OCI-LY7 (cell line): ENCODE data around the gene FGFBP2. TPM values are rescaled to one million over a fixed set of nuclear protein-coding genes. Genes with fewer than 3 reads are reported as not detected.

ENCODE experiments used
- BruUV-seq: library from RNA; stranded (reverse); fragments of 400-500 nt; replicated peaks from 2 replicates; lab custom pipeline; 2021; lab: Mats Ljungman, UMichigan
- CTCF ChIA-PET: fragments of 300-600 bp; sonication (Branson Sonifier 250); formaldehyde crosslinking; loops from one replicate; lab custom pipeline; 2022; ENCODE audit warnings: antibody characterized with exemption; ENCODE audit not compliant: unreplicated experiment; lab: Charles Lee
- POLR2A ChIA-PET: fragments of 300-600 bp; sonication (Branson Sonifier 250); formaldehyde crosslinking; loops from one replicate; lab custom pipeline; 2022; ENCODE audit warnings: antibody characterized with exemption; lab: Charles Lee
- DNase-seq: peaks from one replicate; pipeline ENCODE4 v3.0.0-alpha.2; 2015; ENCODE audit warnings: low spot score
- H2AFZ ChIP-seq: fragments of 200-600 bp; sonication (generic), shearing (Covaris generic); 2 replicates; pipeline ENCODE4 v1.6.1; 2014; ENCODE audit warnings: mild to moderate bottlenecking, antibody characterized with exemption, low read length, moderate library complexity
- H3K27ac ChIP-seq: fragments of 200-600 bp; sonication (generic); 2 replicates; pipeline ENCODE4 v1.5.1; 2014; ENCODE audit warnings: mixed run types, low read depth, mild to moderate bottlenecking, moderate library complexity, low read length, inconsistent platforms; ENCODE audit not compliant: poor library complexity, severe bottlenecking
- H3K36me3 ChIP-seq: fragments of 200-600 bp; sonication (generic); 2 replicates; pipeline ENCODE4 v1.6.1; 2014; ENCODE audit warnings: mild to moderate bottlenecking, antibody characterized with exemption, low read length, moderate library complexity, mixed read lengths; ENCODE audit not compliant: insufficient read depth
- H3K4me1 ChIP-seq: fragments of 200-600 bp; sonication (generic); 2 replicates; pipeline ENCODE4 v1.5.1; 2014; ENCODE audit warnings: mild to moderate bottlenecking, low read length; ENCODE audit not compliant: insufficient read depth, poor library complexity, severe bottlenecking
- H3K4me2 ChIP-seq: fragments of 200-600 bp; sonication (generic); 2 replicates; pipeline ENCODE4 v1.6.1; 2014; ENCODE audit warnings: mild to moderate bottlenecking, low read length
- H3K4me3 ChIP-seq: fragments of 200-600 bp; sonication (generic); 2 replicates; pipeline ENCODE4 v1.5.1; 2014; ENCODE audit warnings: mild to moderate bottlenecking, low read depth, low read length; ENCODE audit not compliant: poor library complexity, severe bottlenecking
- H3K79me2 ChIP-seq: fragments of 200-600 bp; sonication (generic); 2 replicates; pipeline ENCODE4 v1.6.1; 2016; ENCODE audit warnings: low read depth, mild to moderate bottlenecking, low read length, moderate library complexity, mixed read lengths; ENCODE audit not compliant: insufficient read depth
- H3K9me2 ChIP-seq: fragments of 200-600 bp; sonication (generic); 2 replicates; pipeline ENCODE4 v1.6.1; 2016; ENCODE audit warnings: mild to moderate bottlenecking, low read length, mixed read lengths; ENCODE audit not compliant: insufficient read depth
- H3K9me3 ChIP-seq: fragments of 200-600 bp; sonication (generic); 2 replicates; pipeline ENCODE4 v1.6.1; 2014; ENCODE audit warnings: mild to moderate bottlenecking, mixed run types, low read length, mixed read lengths
- H4K20me1 ChIP-seq: fragments of 200-600 bp; sonication (generic); 2 replicates; pipeline ENCODE4 v1.6.1; 2014; ENCODE audit warnings: mild to moderate bottlenecking, antibody characterized with exemption, low read length, moderate library complexity, mixed read lengths; ENCODE audit not compliant: insufficient read depth
- CTCF ChIP-seq: fragments of 200-600 bp; sonication (generic); conservative IDR thresholded peaks from 2 replicates; pipeline ENCODE4 v1.5.1; 2014; ENCODE audit warnings: mild to moderate bottlenecking, antibody characterized with exemption, low read length, moderate library complexity, mixed read lengths
- EZH2phosphoT487 ChIP-seq: fragments of 200-600 bp; sonication (generic); IDR thresholded peaks from 2 replicates; pipeline ENCODE4 v1.6.1; 2018; ENCODE audit warnings: low read depth, borderline replicate concordance, mild to moderate bottlenecking, mixed run types, antibody characterized with exemption, low read length, moderate library complexity, mixed read lengths
- intact Hi-C: fragments of 100-400 bp; cut with micrococcal nuclease; formaldehyde crosslinking; loops from one replicate; pipeline ENCODE4 v1.10.0; 2022; ENCODE audit not compliant: unreplicated experiment
- total RNA-seq, 2 experiments: library from RNA; depleted of rRNA in 1 of 2; stranded (reverse); fragments of >200 nt in 1 of 2; shearing (Covaris generic) in 1 of 2; gene quantifications; 2 replicates each; pipeline ENCODE4 v1.2.3, GENCODE V29; 2014 to 2022

FGFBP2 gene
- total RNA-seq, 2 experiments from 2014 or later = not detected

- BruUV-seq = no TSS peak
- CTCF ChIA-PET = no interaction called here
- H3K4me1 ChIP-seq = no peaks in the 10 kb centered on the region
- TF ChIP-seq CTCF = no peak
- no peak for TF ChIP-seq EZH2phosphoT487
- H3K36me3 ChIP-seq = no peaks in the 10 kb centered on the region
- no peak for DNase-seq
- POLR2A ChIA-PET = no interaction called here
- H3K9me3 ChIP-seq = no peaks in the 10 kb centered on the region
- H3K27ac ChIP-seq = no peak overlapping the region
- no peak overlapping the region for H3K4me3 ChIP-seq
- no peaks in the 10 kb centered on the region for H4K20me1 ChIP-seq
- no peaks in the 10 kb centered on the region for H3K9me2 ChIP-seq
- H2AFZ ChIP-seq = no peak overlapping the region
- intact Hi-C loops = no loop called here
- no peaks in the 10 kb centered on the region for H3K79me2 ChIP-seq
- no peak overlapping the region for H3K4me2 ChIP-seq
Measured at GRCh38 chr4:15989424-15989823, 26.4 kb upstream of the FGFBP2 start.

- TF ChIP-seq CTCF (no peak), EZH2phosphoT487 (no peak)
- H4K20me1 ChIP-seq = no peaks in the 10 kb centered on the region
- H3K79me2 ChIP-seq = no peaks in the 10 kb centered on the region
- BruUV-seq = no TSS peak
- H3K27ac ChIP-seq = no peak overlapping the region
- ChIA-PET POLR2A (interaction anchor here (0.7 kb wide), 1 partner anchor 695 kb away, joined by 3 read pairs; no protein-coding TSS in a partner anchor), CTCF (no interaction called here)
- intact Hi-C loops = no loop called here
- no peak overlapping the region for H2AFZ ChIP-seq
- H3K4me2 ChIP-seq = no peak overlapping the region
- no peak for DNase-seq
- H3K4me1 ChIP-seq = no peaks in the 10 kb centered on the region
- no peaks in the 10 kb centered on the region for H3K36me3 ChIP-seq
- no peaks in the 10 kb centered on the region for H3K9me3 ChIP-seq
- H3K4me3 ChIP-seq = no peak overlapping the region
- no peaks in the 10 kb centered on the region for H3K9me2 ChIP-seq
Measured at GRCh38 chr4:15988222-15988621, 25.2 kb upstream of the FGFBP2 start.

- H2AFZ ChIP-seq = no peak overlapping the region
- TF ChIP-seq CTCF (no peak), EZH2phosphoT487 (no peak)
- no peak overlapping the region for H3K4me3 ChIP-seq
- no peaks in the 10 kb centered on the region for H3K4me1 ChIP-seq
- no peak for DNase-seq
- no peaks in the 10 kb centered on the region for H4K20me1 ChIP-seq
- POLR2A ChIA-PET = no interaction called here
- H3K27ac ChIP-seq = no peak overlapping the region
- CTCF ChIA-PET = no interaction called here
- H3K4me2 ChIP-seq = no peak overlapping the region
- H3K9me3 ChIP-seq = no peaks in the 10 kb centered on the region
- no peaks in the 10 kb centered on the region for H3K9me2 ChIP-seq
- no peaks in the 10 kb centered on the region for H3K36me3 ChIP-seq
- BruUV-seq = no TSS peak
- intact Hi-C loops = no loop called here
- H3K79me2 ChIP-seq = no peaks in the 10 kb centered on the region
Measured at GRCh38 chr4:15986907-15987306, 23.9 kb upstream of the FGFBP2 start.
